ENCODE data around the gene IFNLR1. TPM values are rescaled to one million over a fixed set of nuclear protein-coding genes. Genes with fewer than 3 reads are reported as not detected.

The IFNLR1 gene
- total and polyA plus RNA-seq, 2 of the 8 experiments (the other 6 are each of a cell fraction or from before 2014, with no cell fraction given), result 6.8 to 10.1 TPM

DNA sequence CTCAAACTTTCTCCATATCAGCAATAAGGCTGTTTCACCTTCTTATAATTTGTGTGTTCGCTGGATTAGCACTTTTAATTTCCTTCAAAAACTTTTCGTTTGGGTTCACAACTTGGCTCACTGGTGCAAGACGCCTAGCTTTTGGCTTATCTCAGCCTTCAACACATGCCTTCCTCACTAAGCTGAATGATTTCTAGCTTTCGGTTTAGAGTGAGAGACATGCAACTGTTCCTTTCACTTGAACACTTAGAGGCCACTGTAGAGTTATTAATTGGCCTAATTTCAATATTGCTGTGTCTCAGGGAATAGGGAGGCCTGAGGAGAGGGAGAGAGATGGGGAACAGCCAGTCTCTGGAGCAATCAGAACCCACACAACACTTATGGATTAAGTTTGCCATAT, 41.2 kb upstream of the IFNLR1 start:
- 92% methylated on average over 4 of the region's 4 CpGs; no CpG with 5 or more reads in 1 of the 2 experiments for WGBS, 2 experiments (ENCODE audit: extremely low coverage in 1 of 2, insufficient coverage in 1 of 2, insufficient read length in 1 of 2, insufficient replicate concordance in 2 of 2, low coverage in 1 of 2, low lambda C conversion rate in 2 of 2, missing lambda C conversion rate in 1 of 2)
- no peak overlapping the region for H4K8ac ChIP-seq (ENCODE audit: extremely low read depth, insufficient read depth, low read length)
- H3K9ac ChIP-seq (replicated peaks in 1 of 4; ENCODE audit: extremely low read depth in 1 of 4, low read depth in 3 of 4, low read length in 3 of 4), result no peak overlapping the region
- no peaks in the 10 kb centered on the region for H3K79me1 ChIP-seq (ENCODE audit: low read depth, low read length)
- ChIA-PET POLR2A (ENCODE audit: partially characterized antibody) (interaction anchor here (1.2 kb wide), 1 partner anchor 12 kb away, joined by 3 read pairs; no protein-coding TSS in a partner anchor), CTCF (ENCODE audit: partially characterized antibody) (interaction anchor here (0.7 to 1.6 kb wide), 6 partner anchors 26 to 163 kb away, joined by 3 to 6 read pairs (median 4); no protein-coding TSS in a partner anchor)
- TF ChIP-seq, protein P1, sequence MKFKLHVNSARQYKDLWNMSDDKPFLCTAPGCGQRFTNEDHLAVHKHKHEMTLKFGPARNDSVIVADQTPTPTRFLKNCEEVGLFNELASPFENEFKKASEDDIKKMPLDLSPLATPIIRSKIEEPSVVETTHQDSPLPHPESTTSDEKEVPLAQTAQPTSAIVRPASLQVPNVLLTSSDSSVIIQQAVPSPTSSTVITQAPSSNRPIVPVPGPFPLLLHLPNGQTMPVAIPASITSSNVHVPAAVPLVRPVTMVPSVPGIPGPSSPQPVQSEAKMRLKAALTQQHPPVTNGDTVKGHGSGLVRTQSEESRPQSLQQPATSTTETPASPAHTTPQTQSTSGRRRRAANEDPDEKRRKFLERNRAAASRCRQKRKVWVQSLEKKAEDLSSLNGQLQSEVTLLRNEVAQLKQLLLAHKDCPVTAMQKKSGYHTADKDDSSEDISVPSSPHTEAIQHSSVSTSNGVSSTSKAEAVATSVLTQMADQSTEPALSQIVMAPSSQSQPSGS (IDR thresholded peaks at IDR 0.05; ENCODE audit: low read length), result no peak
- TF ChIP-seq TCF12 (IDR thresholded peaks at IDR 0.05; ENCODE audit: low read depth, low read length) (no peak), MAFK (IDR thresholded peaks at IDR 0.05; ENCODE audit: low read depth, low read length) (no peak), CTBP2 (IDR thresholded peaks at IDR 0.05; ENCODE audit: borderline replicate concordance, insufficient read depth, insufficient read length, low read length) (no peak), HDAC6 (IDR thresholded peaks at IDR 0.05; ENCODE audit: low read depth, low read length) (no peak), RXRA (IDR thresholded peaks at IDR 0.05; ENCODE audit: insufficient read depth, low read depth, low read length) (no peak), SP1 (IDR thresholded peaks at IDR 0.05; ENCODE audit: low read depth, low read length) (no peak), SIN3A (conservative IDR thresholded peaks at IDR 0.05 in 1 of 2, IDR thresholded peaks at IDR 0.05 in 1 of 2; ENCODE audit: low read depth in 1 of 2, low read length in 2 of 2) (no peak), SIX5 (IDR thresholded peaks at IDR 0.05; ENCODE audit: low read depth, low read length) (no peak), EGR1 (IDR thresholded peaks at IDR 0.05; ENCODE audit: borderline replicate concordance, low read depth, low read length) (no peak)
- no peak for FAIRE-seq
- no peak overlapping the region for H3K27ac ChIP-seq (ENCODE audit: low read depth, low read length)
- no peak overlapping the region for H4K5ac ChIP-seq (ENCODE audit: insufficient read length, low read depth, low read length)
- no peak overlapping the region for H2BK120ac ChIP-seq (replicated peaks; ENCODE audit: low read depth, low read length)
- H2AFZ ChIP-seq (ENCODE audit: low read length), result no peak overlapping the region
- H3K36me3 ChIP-seq (ENCODE audit: control insufficient read depth in 2 of 4, insufficient read depth in 4 of 4, low read length in 3 of 4), result no peaks in the 10 kb centered on the region
- no peaks in the 10 kb centered on the region; a peak in 1 of 7 replicates for H3K4me1 ChIP-seq (replicated peaks in 1 of 4; ENCODE audit: control insufficient read depth in 3 of 4, insufficient read depth in 4 of 4, low read length in 3 of 4)
- H3K4me3 ChIP-seq (ENCODE audit: extremely low read depth in 1 of 4, insufficient read depth in 2 of 4, low read depth in 3 of 4, low read length in 4 of 4), result no peak overlapping the region
- no peak overlapping the region for H3K14ac ChIP-seq (ENCODE audit: insufficient read length)
- H2BK20ac ChIP-seq (ENCODE audit: low read length), result no peak overlapping the region
- H3K4ac ChIP-seq (replicated peaks; ENCODE audit: insufficient read length, low read depth, low read length), result no peak overlapping the region
- H3K4me2 ChIP-seq (ENCODE audit: insufficient read depth in 1 of 2, low read depth in 2 of 2, low read length in 2 of 2), result no peak overlapping the region
- H2BK5ac ChIP-seq (ENCODE audit: low read depth, low read length), result no peak overlapping the region
- no peaks in the 10 kb centered on the region for H4K20me1 ChIP-seq (replicated peaks in 1 of 2; ENCODE audit: control insufficient read depth in 1 of 2, insufficient read depth in 2 of 2, low read length in 2 of 2)
- H3K27me3 ChIP-seq (replicated peaks in 1 of 4; ENCODE audit: control insufficient read depth in 3 of 4, extremely low read depth in 1 of 4, insufficient read depth in 3 of 4, low read length in 3 of 4), result no peaks in the 10 kb centered on the region; a peak in 1 of 7 replicates
- H2AK5ac ChIP-seq (ENCODE audit: low read depth, low read length), result no peak overlapping the region
- DNase-seq (ENCODE audit: low read depth in 1 of 2, low spot score in 2 of 2), result no peak
- no peak overlapping the region for H3K56ac ChIP-seq (replicated peaks; ENCODE audit: insufficient read length, low read depth, low read length)
- no peak overlapping the region for H2BK12ac ChIP-seq (ENCODE audit: low read depth, low read length)
- H3K23me2 ChIP-seq (ENCODE audit: low read depth, low read length), result no peaks in the 10 kb centered on the region
- H3K23ac ChIP-seq (ENCODE audit: insufficient read length), result no peak overlapping the region
- H3K79me2 ChIP-seq (ENCODE audit: control insufficient read depth in 1 of 2, insufficient read depth in 2 of 2, low read length in 2 of 2), result no peaks in the 10 kb centered on the region
- H3K9me3 ChIP-seq (ENCODE audit: insufficient read depth in 2 of 2, low read depth in 1 of 2, low read length in 1 of 2), result no peaks in the 10 kb centered on the region
- H2BK15ac ChIP-seq (ENCODE audit: low read length), result no peak overlapping the region
- H3K18ac ChIP-seq (ENCODE audit: extremely low read depth, low read length), result no peak overlapping the region
- H4K91ac ChIP-seq (replicated peaks; ENCODE audit: insufficient read length, low read length), result no peak overlapping the region

All from H1 (cell line).